GM12891 (cell line): ENCODE results near the gene SLC6A9.

Experiments used
- DNase-seq: peaks from one replicate; pipeline ENCODE4 v3.0.0; 2011; ENCODE audit warnings: low spot score; ENCODE audit not compliant: insufficient read length
- FAIRE-seq: peaks from 2 replicates; lab custom pipeline; 2011; peaks lifted over from hg19 to GRCh38; lab: Jason Lieb, UNC
- PAX5 ChIP-seq: IDR thresholded peaks from 2 replicates; pipeline ENCODE4 v1.6.1; 2011; ENCODE audit warnings: low read length, moderate library complexity, mild to moderate bottlenecking; ENCODE audit not compliant: insufficient read depth, severe bottlenecking
- POLR2A ChIP-seq: IDR thresholded peaks from 2 replicates; pipeline ENCODE4 v1.6.1; 2011; ENCODE audit warnings: low read depth, low read length, control low read depth
- POLR2AphosphoS5 ChIP-seq: IDR thresholded peaks from 2 replicates; pipeline ENCODE4 v1.6.1; 2011; ENCODE audit warnings: low read depth, low read length, control low read depth
- POU2F2 ChIP-seq: IDR thresholded peaks from 2 replicates; pipeline ENCODE4 v1.6.1; 2011; ENCODE audit warnings: low read depth, mild to moderate bottlenecking, control low read depth, low read length, moderate library complexity
- SPI1 ChIP-seq: IDR thresholded peaks from 2 replicates; pipeline ENCODE4 v1.6.1; 2011; ENCODE audit warnings: low read depth, low read length, control low read depth
- TAF1 ChIP-seq: IDR thresholded peaks from 2 replicates; pipeline ENCODE4 v1.6.1; 2011; ENCODE audit warnings: low read depth, low read length, control low read depth

Gene SLC6A9

DNA sequence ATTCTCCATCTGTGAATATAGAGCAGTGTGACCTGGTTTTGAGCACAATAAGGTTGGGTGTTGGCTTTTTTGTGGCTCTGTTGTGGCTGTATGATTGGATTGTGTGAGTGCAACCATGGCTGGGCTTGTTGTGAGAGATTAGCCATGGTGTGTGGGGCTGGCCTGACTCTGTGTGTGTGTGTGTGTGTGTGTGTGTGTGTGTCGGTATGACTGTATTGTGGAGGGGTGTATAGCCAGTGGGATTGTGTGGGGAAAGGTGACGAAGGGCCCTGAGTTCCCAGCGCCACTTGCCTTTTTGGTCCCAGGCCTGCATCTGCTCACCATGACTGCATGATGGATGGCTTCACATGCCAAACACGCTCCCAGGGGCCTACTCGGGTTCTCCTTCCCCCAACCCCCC, 5.9 kb upstream of the SLC6A9 start:
- TF ChIP-seq TAF1 (no peak), PAX5 (no peak), SPI1 (no peak), POLR2AphosphoS5 (no peak), POLR2A (no peak), POU2F2 (no peak)
- FAIRE-seq (no peak), DNase-seq (no peak)

DNA sequence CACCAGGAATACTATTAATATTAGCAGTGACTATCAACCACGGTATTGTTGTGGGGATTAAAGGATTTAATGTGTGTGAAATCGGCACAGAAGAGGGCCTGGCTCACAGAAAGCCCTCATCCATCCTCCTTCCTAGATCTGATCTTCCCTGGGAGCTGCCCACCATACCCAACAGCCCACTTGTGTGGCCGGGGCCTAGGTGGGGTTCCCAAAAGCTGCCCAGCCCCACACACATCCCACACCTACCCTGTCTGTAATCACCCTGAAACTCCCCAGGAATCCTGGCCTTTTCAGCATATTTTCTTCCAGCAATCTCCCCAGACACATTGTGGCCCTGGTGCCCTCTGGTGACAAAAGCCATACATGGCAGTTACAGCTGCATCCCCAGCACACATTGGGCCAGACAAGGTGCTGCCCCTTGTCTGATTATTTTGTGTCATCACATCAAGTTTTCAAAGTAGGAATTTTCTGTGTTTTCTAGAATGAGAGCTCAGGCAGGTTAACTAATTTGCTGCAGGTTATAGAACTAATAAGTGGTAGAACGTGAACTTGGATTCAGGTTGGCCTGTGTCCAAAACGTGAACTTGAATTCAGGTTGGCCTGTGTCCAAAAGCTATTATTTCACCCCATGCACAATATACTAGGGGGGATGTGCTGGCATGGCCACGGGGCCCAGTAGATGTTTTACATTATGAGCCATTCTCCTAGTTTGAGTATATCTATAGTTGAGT, 5.3 kb upstream of the SLC6A9 start:
- FAIRE-seq (peak; percentile 93), DNase-seq (no peak)
- TF ChIP-seq POLR2AphosphoS5 (no peak), POU2F2 (no peak), TAF1 (no peak), SPI1 (no peak), PAX5 (no peak), POLR2A (no peak)

DNA sequence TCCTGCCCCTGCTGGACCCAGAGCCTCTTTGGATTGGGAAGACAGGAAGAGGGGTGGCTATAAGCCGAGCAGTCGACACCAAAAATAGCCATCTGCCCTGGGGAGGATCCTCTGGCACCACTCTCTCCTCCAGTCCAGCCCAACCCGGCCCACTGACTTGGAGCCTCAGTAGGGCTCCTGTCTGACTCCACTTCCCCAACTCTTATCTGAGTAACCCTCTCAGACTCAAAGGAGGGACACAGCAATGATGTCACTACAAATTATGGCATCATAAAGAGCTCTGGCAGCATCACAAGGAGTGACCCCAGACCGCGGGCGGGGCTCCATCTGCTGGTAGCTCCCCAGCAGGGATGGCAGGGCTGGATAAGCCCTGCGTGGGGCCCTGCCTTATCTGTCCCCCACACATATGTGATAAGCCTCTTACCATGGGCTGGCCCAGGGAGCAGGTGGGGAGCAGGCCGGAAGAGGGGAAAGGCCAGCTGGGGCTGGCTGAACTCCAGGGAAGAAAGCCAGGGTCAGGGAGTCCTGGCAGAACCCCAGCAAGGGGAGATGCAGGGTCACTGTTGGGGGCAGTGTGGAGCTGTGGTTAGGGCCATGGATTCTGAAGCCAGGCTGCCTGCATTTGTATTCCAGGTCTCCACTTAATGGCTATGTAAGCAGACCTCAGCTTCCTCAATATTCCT, 4.6 kb upstream of the SLC6A9 start:
- no peak for DNase-seq
- TF ChIP-seq TAF1, result no peak
- no peak for TF ChIP-seq PAX5
- TF ChIP-seq SPI1, result no peak
- no peak for TF ChIP-seq POLR2A
- TF ChIP-seq POU2F2, result no peak
- TF ChIP-seq POLR2AphosphoS5, result no peak
- FAIRE-seq, result no peak

- DNase-seq, result no peak
- TF ChIP-seq POLR2AphosphoS5 (no peak), SPI1 (no peak)
- no peak for FAIRE-seq
These were observed 3.9 kb upstream of the SLC6A9 start for GRCh38 chr1:44034976-44035716.

- DNase-seq, result no peak
- no peak for FAIRE-seq
- no peak for TF ChIP-seq POLR2A
- no peak for TF ChIP-seq PAX5
- TF ChIP-seq POLR2AphosphoS5, result no peak
- no peak for TF ChIP-seq TAF1
- TF ChIP-seq SPI1, result no peak
- TF ChIP-seq POU2F2, result no peak
These were observed 3.2 kb upstream of the SLC6A9 start for GRCh38 chr1:44034423-44034822.

DNA sequence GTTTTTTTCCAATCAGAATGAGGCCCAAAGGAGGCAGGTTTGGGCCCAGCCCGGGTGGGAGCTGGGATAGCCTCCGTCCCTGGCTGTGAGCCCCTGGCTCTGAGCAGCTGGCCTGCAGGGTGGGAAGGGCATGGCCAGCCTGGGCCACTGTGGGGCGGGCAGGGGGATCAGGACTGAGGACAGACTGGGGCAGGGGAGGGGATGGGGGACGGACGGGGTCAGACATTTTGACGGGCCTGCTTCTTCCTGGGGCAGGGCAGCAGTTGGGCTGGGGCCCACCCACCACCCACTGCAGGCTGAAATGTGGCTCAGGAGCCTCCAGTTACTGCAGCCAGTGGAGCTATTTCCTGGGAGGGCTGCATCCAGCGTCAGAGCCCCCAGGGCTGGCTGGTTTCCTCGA, 2.5 kb upstream of the SLC6A9 start:
- DNase-seq (no peak), FAIRE-seq (no peak)
- no peak for TF ChIP-seq SPI1
- no peak for TF ChIP-seq POLR2AphosphoS5
- TF ChIP-seq POU2F2, result no peak
- TF ChIP-seq POLR2A, result no peak
- no peak for TF ChIP-seq PAX5
- TF ChIP-seq TAF1, result no peak

DNA sequence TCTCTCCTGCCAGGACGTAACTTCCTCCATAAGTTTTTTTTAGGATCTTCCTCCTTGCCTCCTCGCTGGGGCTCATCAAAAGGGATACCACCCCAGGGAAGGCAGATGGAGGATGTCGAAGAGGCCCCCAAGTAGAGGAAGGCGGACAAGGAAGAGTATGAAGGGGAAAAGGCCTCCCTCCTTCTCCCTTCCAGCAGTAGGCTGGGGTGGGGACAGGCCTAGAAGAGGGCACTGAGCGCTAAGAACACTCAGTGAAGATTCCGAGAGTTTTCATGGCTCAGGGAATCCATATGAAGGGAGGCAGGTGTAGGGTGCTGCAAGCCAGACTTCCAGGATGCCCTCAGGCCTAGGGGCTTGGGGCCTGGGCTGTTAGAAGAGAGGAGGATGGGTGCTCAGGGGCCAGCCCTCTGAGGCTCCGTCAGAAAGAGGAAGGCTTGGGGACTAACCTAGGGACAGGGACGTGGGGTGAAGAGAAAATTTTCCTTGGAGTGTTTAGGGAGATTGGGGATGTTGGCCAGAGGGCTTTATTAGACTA, 1.8 kb upstream of the SLC6A9 start:
- TF ChIP-seq TAF1 (no peak), POU2F2 (no peak), PAX5 (no peak), POLR2AphosphoS5 (no peak), POLR2A (no peak), SPI1 (no peak)
- FAIRE-seq, result no peak
- no peak for DNase-seq

- DNase-seq (no peak), FAIRE-seq (peak; percentile 20)
- TF ChIP-seq PAX5 (no peak), TAF1 (no peak), POLR2AphosphoS5 (no peak), POU2F2 (no peak), SPI1 (no peak), POLR2A (no peak)
These were observed 1.0 kb upstream of the SLC6A9 start for GRCh38 chr1:44032170-44032790.

DNA sequence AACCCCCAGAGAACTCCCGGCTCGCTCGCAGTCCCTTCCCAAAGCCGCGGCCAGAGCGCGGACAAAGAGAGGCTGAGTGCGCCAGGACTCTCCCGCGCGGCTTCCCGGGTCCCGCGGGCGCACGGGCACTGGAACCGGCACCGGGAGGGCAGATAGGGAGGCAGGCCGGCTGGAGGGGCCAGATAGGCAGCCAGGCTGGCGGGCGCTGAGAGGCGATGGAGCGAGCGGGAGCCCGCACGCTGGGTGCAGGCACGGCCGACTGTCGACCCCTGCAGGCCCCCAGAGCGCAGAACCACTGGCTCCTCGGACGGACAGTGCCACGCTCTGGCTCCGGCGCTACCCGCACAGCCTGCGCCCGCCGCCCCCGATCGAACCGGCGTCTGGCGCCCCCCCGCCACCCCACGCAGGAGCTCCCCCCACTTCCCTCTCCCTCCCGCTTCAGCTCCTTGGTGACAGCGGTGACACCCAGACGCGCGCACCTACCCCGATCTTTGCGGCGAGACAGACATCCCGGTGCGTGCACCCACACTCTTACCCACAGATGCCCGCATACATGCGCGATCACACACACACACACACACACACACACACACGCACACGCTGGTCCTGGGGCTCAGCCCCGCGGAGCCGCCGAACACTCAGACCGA, 534 bp downstream of the SLC6A9 start:
- FAIRE-seq, result no peak
- no peak for DNase-seq
- TF ChIP-seq PAX5 (no peak), SPI1 (no peak), POLR2A (no peak), POLR2AphosphoS5 (no peak), POU2F2 (no peak), TAF1 (no peak)
